GM23338 (cell line): ENCODE measurements around the gene PAXX.

ENCODE experiments used
- CREB1 ChIP-seq: fragments of 250-450 bp; sonication (Bioruptor Pico); IDR thresholded peaks from 2 replicates; pipeline ENCODE4 v1.5.0; 2020; ENCODE audit warnings: low read depth, mild to moderate bottlenecking, moderate library complexity
- CTCF ChIP-seq, 2 experiments: fragments of 200-600 bp in 1 of 2; sonication (generic) in 1 of 2; conservative IDR thresholded peaks; 2 replicates each; pipeline versions ENCODE4 v1.5.1 to v1.6.1; 2016 to 2017; ENCODE audit warnings: antibody characterized with exemption in 2 of 2, low read depth in 2 of 2, mild to moderate bottlenecking in 2 of 2, moderate library complexity in 1 of 2
- EZH2 ChIP-seq: fragments of 200-600 bp; sonication (generic); IDR thresholded peaks from one replicate; pipeline ENCODE4 v1.8.0; 2017; ENCODE audit warnings: antibody characterized with exemption, mild to moderate bottlenecking, low read depth; ENCODE audit not compliant: unreplicated experiment
- EZH2phosphoT487 ChIP-seq: fragments of 200-600 bp; sonication (generic); IDR thresholded peaks from one replicate; pipeline ENCODE4 v1.8.1; 2018; ENCODE audit warnings: antibody characterized with exemption; ENCODE audit not compliant: unreplicated experiment
- NANOG ChIP-seq: IDR thresholded peaks from 2 replicates; pipeline ENCODE4 v1.6.1; 2016; ENCODE audit warnings: antibody characterized with exemption, borderline replicate concordance
- POLR2AphosphoS5 ChIP-seq: IDR thresholded peaks from 2 replicates; pipeline ENCODE4 v1.6.1; 2016; ENCODE audit warnings: antibody characterized with exemption, low read depth
- REST ChIP-seq: IDR thresholded peaks from one replicate; pipeline ENCODE4 v1.6.1; 2018; ENCODE audit warnings: antibody characterized with exemption; ENCODE audit not compliant: unreplicated experiment
- STAT1 ChIP-seq: IDR thresholded peaks from one replicate; pipeline ENCODE4 v1.6.1; 2016; ENCODE audit warnings: antibody characterized with exemption; ENCODE audit not compliant: unreplicated experiment
- ZNF114 ChIP-seq: fragments of 250-450 bp; sonication (Bioruptor Pico); IDR thresholded peaks from 2 replicates; pipeline ENCODE4 v1.5.0; 2020; ENCODE audit warnings: mild to moderate bottlenecking, moderate library complexity
- ZNF331 ChIP-seq: fragments of 250-450 bp; sonication (Bioruptor Pico); IDR thresholded peaks from 2 replicates; pipeline ENCODE4 v1.5.0; 2020; ENCODE audit warnings: low read depth, mild to moderate bottlenecking, moderate library complexity
- ZNF462 ChIP-seq: fragments of 250-450 bp; sonication (Bioruptor Pico); IDR thresholded peaks from 2 replicates; pipeline ENCODE4 v1.5.0; 2020; ENCODE audit warnings: mild to moderate bottlenecking, moderate library complexity

- TF ChIP-seq CTCF (conservative IDR thresholded peaks at IDR 0.05; ENCODE audit: low read depth in 2 of 2) (no peak), POLR2AphosphoS5 (no peak), EZH2 (no peak), REST (no peak), NANOG (no peak), EZH2phosphoT487 (no peak), CREB1 (CRISPR knock-in tag) (no peak), ZNF114 (no peak), ZNF331 (CRISPR knock-in tag) (no peak), STAT1 (no peak), ZNF462 (CRISPR knock-in tag) (no peak)
Measured at GRCh38 chr9:137023583-137023991, 31.4 kb downstream of the PAXX start.
